A673 (cell line): ENCODE data around the gene COX6B2.

Experiments used
- EZH2 ChIP-seq: fragments of 200-600 bp; sonication (generic); IDR thresholded peaks from 2 replicates; pipeline ENCODE4 v1.6.1; 2017; ENCODE audit warnings: borderline replicate concordance, low read depth, mild to moderate bottlenecking, mixed read lengths, antibody characterized with exemption, low read length; ENCODE audit not compliant: poor library complexity, severe bottlenecking
- TF ChIP-seq, protein P1 (sequence below): fragments of 300-800, 200-600 bp; sonication (generic); conservative IDR thresholded peaks from 2 replicates; pipeline ENCODE4 v1.5.1; 2017; ENCODE audit warnings: low read depth, mild to moderate bottlenecking, antibody characterized with exemption, low read length, moderate library complexity, mixed read lengths

GRCh38 chr19:55370305-55370988 is 15.9 kb upstream of the COX6B2 start, which contains the start of gene IL11:
- no peak for TF ChIP-seq EZH2
- TF ChIP-seq, protein P1, sequence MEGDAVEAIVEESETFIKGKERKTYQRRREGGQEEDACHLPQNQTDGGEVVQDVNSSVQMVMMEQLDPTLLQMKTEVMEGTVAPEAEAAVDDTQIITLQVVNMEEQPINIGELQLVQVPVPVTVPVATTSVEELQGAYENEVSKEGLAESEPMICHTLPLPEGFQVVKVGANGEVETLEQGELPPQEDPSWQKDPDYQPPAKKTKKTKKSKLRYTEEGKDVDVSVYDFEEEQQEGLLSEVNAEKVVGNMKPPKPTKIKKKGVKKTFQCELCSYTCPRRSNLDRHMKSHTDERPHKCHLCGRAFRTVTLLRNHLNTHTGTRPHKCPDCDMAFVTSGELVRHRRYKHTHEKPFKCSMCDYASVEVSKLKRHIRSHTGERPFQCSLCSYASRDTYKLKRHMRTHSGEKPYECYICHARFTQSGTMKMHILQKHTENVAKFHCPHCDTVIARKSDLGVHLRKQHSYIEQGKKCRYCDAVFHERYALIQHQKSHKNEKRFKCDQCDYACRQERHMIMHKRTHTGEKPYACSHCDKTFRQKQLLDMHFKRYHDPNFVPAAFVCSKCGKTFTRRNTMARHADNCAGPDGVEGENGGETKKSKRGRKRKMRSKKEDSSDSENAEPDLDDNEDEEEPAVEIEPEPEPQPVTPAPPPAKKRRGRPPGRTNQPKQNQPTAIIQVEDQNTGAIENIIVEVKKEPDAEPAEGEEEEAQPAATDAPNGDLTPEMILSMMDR: no peak
